ENCODE measurements around the gene ALG8. TPM values are rescaled to one million over a fixed set of nuclear protein-coding genes. Genes with fewer than 3 reads are reported as not detected.

ALG8 gene
- total RNA-seq, 2 donors from 2014 or later = 16.5 to 22.5 TPM

DNA sequence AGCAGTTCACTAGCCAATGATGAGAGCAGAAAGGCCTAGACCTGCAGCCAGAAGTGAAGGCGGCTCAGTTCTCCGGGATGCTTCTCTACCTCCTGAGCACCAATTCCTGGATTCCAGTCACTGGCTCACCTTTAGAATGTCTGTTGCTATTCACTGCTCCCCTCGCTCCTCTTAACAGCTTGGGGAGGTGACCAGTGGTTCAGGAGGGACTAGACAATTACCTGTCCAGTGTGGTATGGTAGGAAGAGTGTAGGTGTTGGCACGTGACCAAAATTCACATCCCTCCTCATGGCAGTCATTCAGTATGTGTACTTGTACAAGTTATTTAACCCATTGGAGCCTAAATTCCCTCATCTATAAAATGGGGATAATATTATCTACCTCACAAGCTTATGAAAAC is 71.7 kb downstream of the ALG8 start:
- H3K36me3 ChIP-seq = peaks cover 18% of the 10 kb centered on the region
- no peak for DNase-seq (ENCODE audit: low spot score)
- H3K4me1 ChIP-seq = no peaks in the 10 kb centered on the region
- no peak overlapping the region for H3K27ac ChIP-seq
- H3K4me3 ChIP-seq = no peak overlapping the region
- TF ChIP-seq, protein P1, sequence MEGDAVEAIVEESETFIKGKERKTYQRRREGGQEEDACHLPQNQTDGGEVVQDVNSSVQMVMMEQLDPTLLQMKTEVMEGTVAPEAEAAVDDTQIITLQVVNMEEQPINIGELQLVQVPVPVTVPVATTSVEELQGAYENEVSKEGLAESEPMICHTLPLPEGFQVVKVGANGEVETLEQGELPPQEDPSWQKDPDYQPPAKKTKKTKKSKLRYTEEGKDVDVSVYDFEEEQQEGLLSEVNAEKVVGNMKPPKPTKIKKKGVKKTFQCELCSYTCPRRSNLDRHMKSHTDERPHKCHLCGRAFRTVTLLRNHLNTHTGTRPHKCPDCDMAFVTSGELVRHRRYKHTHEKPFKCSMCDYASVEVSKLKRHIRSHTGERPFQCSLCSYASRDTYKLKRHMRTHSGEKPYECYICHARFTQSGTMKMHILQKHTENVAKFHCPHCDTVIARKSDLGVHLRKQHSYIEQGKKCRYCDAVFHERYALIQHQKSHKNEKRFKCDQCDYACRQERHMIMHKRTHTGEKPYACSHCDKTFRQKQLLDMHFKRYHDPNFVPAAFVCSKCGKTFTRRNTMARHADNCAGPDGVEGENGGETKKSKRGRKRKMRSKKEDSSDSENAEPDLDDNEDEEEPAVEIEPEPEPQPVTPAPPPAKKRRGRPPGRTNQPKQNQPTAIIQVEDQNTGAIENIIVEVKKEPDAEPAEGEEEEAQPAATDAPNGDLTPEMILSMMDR (IDR thresholded peaks at IDR 0.05) = no peak
- no peaks in the 10 kb centered on the region for H3K9me3 ChIP-seq
- H3K27me3 ChIP-seq = no peaks in the 10 kb centered on the region

DNA sequence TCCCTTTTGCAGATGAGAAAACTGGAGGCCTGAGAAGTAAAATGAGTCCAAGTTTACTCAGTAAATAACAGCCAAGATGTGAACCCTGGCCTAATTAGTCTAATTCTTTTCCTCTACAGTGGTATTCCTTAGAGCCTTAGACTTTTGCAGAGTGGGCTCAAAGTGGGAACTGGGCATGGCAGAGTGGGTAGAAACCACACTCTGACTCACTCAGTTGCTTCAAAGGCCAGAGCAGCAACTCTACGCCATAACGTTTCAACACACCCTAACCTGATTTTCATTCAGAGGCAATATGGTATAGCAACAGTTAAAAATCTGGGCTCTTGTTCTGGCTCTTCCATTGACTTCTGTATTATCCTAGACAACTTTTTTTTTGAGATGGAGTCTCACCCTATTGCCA is 73.0 kb downstream of the ALG8 start:
- Histone ChIP-seq H3K4me3 (no peak overlapping the region), H3K27me3 (no peaks in the 10 kb centered on the region), H3K9me3 (no peaks in the 10 kb centered on the region), H3K4me1 (peaks cover 0 to 4% of the 10 kb centered on the region in 2 donors), H3K27ac (no peak overlapping the region), H3K36me3 (peaks cover 13% of the 10 kb centered on the region)
- TF ChIP-seq, protein P1 (IDR thresholded peaks at IDR 0.05) = no peak
- no peak for DNase-seq (ENCODE audit: low spot score)

DNA sequence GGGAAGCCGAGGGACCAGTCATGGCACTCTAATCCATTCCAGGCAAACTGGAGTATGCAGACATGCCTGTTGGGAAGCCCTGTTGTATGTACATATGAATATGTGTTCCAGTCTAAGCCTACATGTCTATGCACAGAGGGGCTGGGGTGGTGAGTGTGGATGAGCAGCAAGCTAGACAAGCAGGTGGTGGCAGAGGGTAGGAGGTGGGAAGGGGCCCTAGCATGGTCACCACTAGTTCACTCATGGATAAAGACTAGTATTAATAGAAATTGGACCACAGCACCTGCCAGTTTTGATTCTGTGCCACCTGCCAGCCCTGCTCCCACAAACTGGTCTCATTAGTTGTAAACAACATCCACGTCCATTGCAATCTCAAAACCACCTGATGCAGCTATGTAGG is 74.2 kb downstream of the ALG8 start:
- H3K4me1 ChIP-seq = peaks cover 0 to 10% of the 10 kb centered on the region in 2 donors
- H3K27me3 ChIP-seq = no peaks in the 10 kb centered on the region
- no peak overlapping the region for H3K27ac ChIP-seq
- no peaks in the 10 kb centered on the region for H3K9me3 ChIP-seq
- DNase-seq (ENCODE audit: low spot score) = no peak
- TF ChIP-seq, protein P1 (IDR thresholded peaks at IDR 0.05) = no peak
- H3K4me3 ChIP-seq = no peak overlapping the region
- peaks cover 1% of the 10 kb centered on the region for H3K36me3 ChIP-seq

DNA sequence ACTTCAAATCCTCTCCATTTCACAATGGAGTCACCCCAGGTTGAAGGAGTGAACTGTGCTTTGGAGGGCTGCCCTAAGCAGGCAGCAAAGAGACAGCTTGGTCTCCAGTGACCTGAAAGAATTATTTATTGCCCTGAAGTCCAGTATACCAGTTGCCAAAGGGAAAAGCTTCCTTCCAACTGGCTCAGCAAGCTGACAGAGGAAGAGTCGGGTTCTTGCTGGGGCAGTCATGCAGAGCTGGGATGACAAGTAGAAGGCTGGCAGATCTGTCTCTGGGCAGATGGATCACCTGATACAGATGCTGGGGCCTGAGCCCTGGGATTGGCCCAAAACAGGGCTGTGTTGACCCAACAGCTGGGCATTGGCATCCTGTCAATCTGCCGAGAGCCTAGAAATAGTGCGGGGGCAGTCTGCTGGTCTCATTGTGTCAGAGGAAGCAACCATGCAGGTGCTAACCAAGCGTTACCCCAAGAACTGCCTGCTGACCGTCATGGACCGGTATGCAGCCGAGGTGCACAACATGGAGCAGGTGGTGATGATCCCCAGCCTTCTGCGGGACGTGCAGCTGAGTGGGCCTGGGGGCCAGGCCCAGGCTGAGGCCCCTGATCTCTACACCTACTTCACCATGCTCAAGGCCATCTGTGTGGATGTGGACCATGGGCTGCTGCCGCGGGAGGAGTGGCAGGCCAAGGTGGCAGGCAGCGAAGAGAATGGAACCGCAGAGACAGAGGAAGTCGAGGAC is 75.8 kb downstream of the ALG8 start, which contains the start of gene THRSP:
Gene THRSP (plus strand): TSS at position 422 of the 742 bp plus-strand sequence. CDS start 21 bp downstream, at position 443.
- no peak within 1 kb of the TSS for H3K4me3 ChIP-seq
- no peak for DNase-seq (ENCODE audit: low spot score)
- H3K9me3 ChIP-seq = no peaks in the 10 kb centered on the region
- TF ChIP-seq, protein P1 (IDR thresholded peaks at IDR 0.05) = no peak
- peaks cover 0 to 10% of the 10 kb centered on the region in 2 donors for H3K4me1 ChIP-seq
- no peak within 1 kb of the TSS for H3K27ac ChIP-seq
- no peaks in the 10 kb centered on the region for H3K36me3 ChIP-seq
- no peaks in the 10 kb centered on the region for H3K27me3 ChIP-seq

DNA sequence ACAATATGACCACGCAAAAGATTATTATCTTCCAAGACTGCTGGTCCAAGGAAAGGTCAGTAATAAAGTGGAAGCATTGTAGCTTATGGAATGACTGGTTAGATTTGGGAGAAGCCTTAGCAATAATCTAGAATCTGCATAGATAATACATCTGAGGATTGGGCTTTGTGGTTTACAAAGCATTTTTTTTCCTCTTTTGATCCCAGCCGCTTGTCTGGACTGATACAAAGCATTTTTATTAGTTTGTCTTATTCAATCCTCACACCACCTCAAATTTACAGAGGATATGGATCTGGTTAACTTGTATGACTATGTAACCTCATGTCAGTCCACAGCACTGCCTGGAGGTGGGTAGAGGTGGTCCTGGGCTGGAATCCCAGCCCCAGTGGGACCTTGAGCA is 76.8 kb downstream of the ALG8 start:
- no peak for DNase-seq (ENCODE audit: low spot score)
- peaks cover 0 to 10% of the 10 kb centered on the region in 2 donors for H3K4me1 ChIP-seq
- TF ChIP-seq, protein P1 (IDR thresholded peaks at IDR 0.05) = no peak
- no peaks in the 10 kb centered on the region for H3K36me3 ChIP-seq
- H3K27me3 ChIP-seq = no peaks in the 10 kb centered on the region
- no peaks in the 10 kb centered on the region for H3K9me3 ChIP-seq
- H3K27ac ChIP-seq = no peak overlapping the region
- no peak overlapping the region for H3K4me3 ChIP-seq

DNA sequence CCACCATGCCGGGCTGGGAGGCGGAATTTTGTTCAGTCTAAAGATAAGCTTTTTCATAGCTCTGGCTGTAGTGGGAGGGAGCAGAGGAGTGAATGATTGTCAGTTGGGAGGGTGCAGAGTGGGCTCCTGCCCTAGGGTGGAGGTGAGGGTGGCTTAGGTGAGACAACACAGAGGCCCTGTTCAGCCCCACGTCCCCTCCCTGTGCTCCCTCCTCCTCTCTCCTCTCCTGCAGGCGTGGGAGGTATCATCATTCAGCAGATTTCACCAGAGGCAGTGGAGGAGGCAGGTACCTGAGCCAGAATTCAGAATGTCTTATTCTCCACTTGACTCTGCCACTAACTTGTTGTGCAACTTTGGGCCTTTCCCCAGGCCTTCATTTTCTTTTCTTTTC is 77.5 kb downstream of the ALG8 start:
- DNase-seq (ENCODE audit: low spot score) = no peak
- H3K27me3 ChIP-seq = no peaks in the 10 kb centered on the region
- peaks cover 0 to 10% of the 10 kb centered on the region in 2 donors for H3K4me1 ChIP-seq
- no peaks in the 10 kb centered on the region for H3K36me3 ChIP-seq
- H3K4me3 ChIP-seq = no peak overlapping the region
- TF ChIP-seq, protein P1 (IDR thresholded peaks at IDR 0.05) = no peak
- no peak overlapping the region for H3K27ac ChIP-seq
- no peaks in the 10 kb centered on the region for H3K9me3 ChIP-seq

Measured in right atrium auricular region (tissue), 2 donors.